ENCODE measurements around the gene JMJD1C.
"Not testable (repeated sequence)": the region's sequence is repeated elsewhere in the genome, so short reads cannot be mapped to it uniquely, and the experiment has no call there.

The JMJD1C gene, protein sequence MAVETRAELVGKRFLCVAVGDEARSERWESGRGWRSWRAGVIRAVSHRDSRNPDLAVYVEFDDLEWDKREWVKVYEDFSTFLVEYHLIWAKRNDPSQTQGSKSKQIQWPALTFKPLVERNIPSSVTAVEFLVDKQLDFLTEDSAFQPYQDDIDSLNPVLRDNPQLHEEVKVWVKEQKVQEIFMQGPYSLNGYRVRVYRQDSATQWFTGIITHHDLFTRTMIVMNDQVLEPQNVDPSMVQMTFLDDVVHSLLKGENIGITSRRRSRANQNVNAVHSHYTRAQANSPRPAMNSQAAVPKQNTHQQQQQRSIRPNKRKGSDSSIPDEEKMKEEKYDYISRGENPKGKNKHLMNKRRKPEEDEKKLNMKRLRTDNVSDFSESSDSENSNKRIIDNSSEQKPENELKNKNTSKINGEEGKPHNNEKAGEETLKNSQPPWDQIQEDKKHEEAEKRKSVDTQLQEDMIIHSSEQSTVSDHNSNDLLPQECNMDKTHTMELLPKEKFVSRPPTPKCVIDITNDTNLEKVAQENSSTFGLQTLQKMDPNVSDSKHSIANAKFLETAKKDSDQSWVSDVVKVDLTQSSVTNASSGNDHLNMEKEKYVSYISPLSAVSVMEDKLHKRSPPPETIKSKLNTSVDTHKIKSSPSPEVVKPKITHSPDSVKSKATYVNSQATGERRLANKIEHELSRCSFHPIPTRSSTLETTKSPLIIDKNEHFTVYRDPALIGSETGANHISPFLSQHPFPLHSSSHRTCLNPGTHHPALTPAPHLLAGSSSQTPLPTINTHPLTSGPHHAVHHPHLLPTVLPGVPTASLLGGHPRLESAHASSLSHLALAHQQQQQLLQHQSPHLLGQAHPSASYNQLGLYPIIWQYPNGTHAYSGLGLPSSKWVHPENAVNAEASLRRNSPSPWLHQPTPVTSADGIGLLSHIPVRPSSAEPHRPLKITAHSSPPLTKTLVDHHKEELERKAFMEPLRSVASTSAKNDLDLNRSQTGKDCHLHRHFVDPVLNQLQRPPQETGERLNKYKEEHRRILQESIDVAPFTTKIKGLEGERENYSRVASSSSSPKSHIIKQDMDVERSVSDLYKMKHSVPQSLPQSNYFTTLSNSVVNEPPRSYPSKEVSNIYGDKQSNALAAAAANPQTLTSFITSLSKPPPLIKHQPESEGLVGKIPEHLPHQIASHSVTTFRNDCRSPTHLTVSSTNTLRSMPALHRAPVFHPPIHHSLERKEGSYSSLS (N-terminal part only)

DNA sequence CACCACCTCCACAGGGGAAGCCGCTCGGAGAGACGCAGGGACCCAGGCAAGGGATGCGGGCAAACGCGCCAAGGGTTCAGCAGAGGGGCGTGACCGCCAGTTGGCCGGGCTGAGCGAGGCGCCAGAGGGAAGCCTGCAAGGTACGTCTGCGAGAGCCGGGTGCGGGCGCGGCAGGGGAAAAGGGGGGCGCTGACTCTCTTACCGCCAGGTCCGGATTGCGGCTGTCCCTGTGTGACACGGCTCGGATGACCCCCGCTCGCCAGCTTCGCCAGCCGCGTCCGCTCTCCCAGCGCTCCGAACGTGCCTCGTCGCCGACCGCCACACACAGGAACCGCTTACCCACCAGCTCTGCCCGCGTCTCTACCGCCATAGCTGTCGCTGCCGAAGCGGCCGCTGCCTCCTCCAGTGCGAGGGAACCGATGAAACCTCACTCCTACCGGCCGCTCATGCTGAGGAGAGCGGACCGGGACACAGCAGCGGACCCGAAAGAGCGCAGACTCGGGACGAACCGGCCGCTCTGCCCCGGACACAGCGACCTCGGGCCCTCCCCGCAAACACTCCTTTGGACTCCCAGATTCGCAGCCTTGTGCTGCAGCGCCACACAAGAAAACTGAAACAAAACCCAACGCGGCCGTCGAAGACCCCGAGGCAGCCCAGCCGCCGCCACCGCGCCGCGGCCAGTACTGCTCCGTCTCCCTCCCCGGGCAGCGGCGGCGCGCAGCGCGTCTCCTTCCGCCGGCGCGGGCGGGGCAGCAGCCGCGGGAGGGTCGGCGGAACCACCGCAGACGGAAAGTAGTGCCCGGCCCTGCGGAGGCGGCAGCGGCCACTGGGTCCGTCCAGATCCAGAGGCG, at the start of gene JMJD1C:
Gene JMJD1C (minus strand): TSS at position 685 of the 851 bp plus-strand sequence. CDS start 315 bp downstream, at position 370.
- TF ChIP-seq ZNF274 (IDR thresholded peaks at IDR 0.05; ENCODE audit: low read depth, low read length) = no peak
- H3K4me3 ChIP-seq (ENCODE audit: low read length) = peak within 1 kb of the TSS; percentile 68

DNA sequence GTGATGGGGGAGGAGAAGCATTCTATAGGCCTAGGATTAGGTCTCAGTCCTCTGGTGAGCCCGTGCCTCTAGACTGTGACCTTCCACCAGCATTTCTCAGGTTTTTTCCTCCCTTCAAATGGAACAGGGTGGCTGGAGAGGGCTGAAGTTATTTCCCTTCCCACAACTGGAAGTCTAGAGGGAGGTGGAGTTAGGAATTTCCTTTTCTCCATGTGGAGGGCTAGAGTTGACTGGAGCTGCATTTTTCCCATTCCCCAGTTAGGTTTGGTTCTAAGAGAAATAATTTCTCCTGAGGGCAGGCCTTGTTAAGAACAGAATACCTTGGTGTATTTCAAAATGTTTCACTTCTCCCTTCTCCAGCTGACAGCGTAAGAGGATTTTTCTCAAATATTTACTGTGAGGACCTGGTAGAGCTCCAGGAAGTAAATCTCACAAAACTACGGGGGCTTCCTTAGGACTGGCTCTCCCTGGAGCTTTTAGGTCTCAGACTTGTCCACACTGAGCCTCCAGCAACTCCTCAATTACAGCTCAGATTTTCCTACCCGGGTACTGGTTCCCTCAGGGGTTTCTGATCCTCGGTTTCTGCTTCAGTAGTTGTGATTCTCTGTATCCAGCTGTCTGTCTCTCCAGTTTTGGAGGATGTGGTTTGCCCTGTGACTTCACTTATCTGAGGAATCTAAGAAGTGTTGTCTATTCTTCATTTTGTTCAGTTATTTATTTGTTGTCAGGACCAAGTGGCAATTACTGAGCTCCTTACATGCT, 49.4 kb upstream of the JMJD1C start:
- TF ChIP-seq ZNF274 (IDR thresholded peaks at IDR 0.05; ENCODE audit: low read depth, low read length) = no peak
- H3K4me3 ChIP-seq (ENCODE audit: low read length) = peak overlapping the region; percentile 39; the same call in 1 of the 2 replicates

DNA sequence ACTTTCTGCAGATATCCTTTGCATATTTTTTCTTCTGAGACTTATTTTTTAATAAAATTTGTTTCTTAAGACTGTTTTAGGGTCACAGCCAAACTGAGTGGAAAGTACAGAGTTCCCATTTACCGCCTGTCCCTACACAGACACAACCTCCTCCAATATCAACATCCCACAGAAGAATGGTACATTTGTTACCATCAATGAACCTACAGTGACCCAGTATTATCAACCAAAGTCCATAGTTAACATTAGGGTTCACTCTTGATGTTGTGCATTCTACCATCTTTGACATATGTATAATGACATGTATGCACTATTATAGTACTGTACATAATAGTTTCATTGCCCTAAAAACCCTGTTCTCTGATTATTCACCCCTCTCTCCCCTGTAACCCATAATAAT, 40.8 kb upstream of the JMJD1C start:
- TF ChIP-seq ZNF274 (IDR thresholded peaks at IDR 0.05; ENCODE audit: low read depth, low read length) = no peak
- no peak overlapping the region for H3K4me3 ChIP-seq (ENCODE audit: low read length)

DNA sequence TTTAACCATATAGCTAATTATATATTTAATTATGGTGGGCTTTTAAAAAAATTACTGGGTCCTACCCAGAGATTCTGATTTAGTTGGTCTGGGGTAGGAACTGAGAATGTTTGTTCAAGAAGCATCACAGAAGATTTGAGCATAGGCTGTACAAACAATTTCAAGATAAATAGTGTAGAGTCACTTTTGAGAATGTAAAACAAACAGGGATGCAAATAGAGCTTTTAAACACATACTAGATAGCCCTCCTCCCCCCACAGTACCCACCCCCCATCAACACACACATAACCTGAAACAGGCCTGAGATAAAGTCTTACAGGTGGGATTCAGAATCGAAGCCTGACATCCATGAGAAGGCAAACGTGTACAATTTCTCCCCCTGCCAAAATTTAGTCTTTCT, 39.8 kb upstream of the JMJD1C start:
- no peak overlapping the region for H3K4me3 ChIP-seq (ENCODE audit: low read length)
- no peak for TF ChIP-seq ZNF274 (IDR thresholded peaks at IDR 0.05; ENCODE audit: low read depth, low read length)

DNA sequence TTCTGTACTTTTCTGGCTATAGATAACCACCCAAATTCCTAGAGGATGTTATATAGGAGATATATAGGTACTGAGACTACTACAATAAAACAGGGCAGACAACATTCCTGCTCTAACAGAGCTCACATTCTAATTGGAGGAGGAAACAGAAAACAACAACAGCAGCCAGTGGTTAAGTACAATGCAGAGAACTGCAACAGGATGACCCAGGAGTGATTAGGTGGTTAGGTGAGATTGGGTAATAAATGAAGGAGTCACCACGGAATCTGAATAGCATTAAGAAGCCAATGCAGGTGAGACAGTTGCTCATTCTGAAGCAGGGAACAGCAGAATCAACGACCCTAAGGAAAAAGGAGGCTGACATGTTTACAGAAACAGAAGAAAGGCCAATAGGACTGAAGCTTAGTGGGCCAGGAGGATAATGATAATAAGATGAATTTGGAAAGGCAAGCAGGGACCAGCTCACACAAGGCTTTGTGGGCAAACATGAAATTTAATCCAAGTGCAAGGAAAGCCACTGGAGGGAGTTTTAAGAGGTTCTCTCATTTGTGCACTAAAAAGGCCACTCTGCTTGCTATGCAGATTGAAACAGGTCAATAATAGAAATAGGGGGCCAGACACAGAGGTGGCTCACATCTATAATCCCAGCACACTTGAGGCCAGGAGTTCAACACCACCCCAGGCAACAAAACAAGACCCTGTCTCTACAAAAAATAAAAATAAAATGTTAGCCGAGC, 38.5 kb upstream of the JMJD1C start:
- no peak for TF ChIP-seq ZNF274 (IDR thresholded peaks at IDR 0.05; ENCODE audit: low read depth, low read length)
- no peak overlapping the region for H3K4me3 ChIP-seq (ENCODE audit: low read length)

DNA sequence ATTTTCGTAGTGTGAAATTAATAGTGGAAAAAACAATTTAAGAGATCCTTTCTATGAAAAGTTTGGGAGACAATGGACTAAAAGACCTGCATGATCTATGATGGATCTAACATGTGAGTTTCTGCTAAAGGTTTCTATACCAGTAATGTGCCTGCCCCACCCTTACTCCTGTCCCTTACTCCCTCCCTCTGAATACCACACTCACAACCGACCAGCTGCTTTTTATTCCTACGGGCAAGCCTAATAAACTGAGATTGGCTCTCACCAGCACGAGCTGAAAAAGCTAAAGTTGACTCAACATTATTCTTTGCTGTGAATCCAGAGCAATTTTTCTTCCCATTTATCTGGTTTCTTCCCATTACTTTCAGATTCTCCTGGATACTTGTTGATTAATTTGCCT, 37.6 kb upstream of the JMJD1C start:
- H3K4me3 ChIP-seq (ENCODE audit: low read length) = no peak overlapping the region

DNA sequence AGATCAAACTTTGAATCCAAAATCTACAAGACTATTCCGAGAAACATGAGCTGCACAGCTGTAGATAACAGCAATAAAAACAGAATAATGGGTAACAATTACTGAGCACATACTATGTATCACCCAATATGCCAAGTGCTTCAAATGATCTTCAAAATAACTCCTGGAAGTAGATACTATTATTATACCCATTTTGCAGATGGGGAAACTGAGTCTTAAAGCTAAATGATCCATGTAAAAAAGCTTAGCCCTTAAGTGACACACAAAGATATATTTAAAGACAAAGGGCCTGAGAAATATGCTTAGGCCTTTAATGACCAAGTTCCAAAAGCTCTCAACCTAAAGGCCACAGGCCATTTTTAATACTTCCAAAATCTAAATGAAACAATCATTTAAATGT, 37.1 kb upstream of the JMJD1C start:
- no peak for TF ChIP-seq ZNF274 (IDR thresholded peaks at IDR 0.05; ENCODE audit: low read depth, low read length)
- H3K4me3 ChIP-seq (ENCODE audit: low read length) = no peak overlapping the region

More for the DNA sequence above, 37.6 kb upstream of the JMJD1C start:
- TF ChIP-seq ZNF274 (IDR thresholded peaks at IDR 0.05; ENCODE audit: low read depth, low read length) = no peak

DNA sequence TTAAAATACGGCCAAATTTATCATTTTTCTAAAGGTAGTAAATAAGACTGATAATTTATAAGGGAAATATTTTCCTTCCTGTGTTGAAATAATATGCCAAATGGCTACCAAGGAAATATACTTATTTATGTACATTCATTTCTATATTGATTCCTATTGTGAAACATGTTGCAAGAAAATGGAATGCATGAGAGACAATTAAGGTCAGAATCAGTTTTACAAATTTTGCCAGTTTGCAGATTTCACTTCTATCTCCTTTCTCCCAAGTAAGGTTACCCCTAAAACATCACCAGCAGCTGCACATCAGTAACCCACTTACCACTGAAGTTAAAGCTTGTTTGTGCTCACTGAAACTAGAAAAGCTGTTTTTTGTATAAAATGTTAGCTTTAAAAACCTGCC, 36.2 kb upstream of the JMJD1C start:
- no peak for TF ChIP-seq ZNF274 (IDR thresholded peaks at IDR 0.05; ENCODE audit: low read depth, low read length)
- no peak overlapping the region for H3K4me3 ChIP-seq (ENCODE audit: low read length)

DNA sequence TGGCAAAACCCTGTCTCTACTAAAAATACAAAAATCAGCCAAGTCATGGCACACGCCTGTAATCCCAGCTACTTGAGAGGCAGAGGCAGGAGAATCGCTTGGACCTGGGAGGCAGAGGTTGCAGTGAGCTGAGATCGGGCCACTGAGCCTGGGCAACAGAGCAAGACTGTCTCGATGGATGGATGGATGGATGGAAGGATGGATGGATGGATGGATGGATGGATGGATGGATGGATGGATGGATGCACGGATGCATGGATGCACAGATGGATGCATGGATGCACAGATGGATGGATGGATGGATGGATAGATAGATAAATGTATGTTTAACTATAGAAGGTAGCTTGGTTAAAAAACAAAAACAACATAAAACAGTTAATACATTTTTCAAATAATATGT, 34.8 kb upstream of the JMJD1C start:
- H3K4me3 ChIP-seq (ENCODE audit: low read length) = not testable (repeated sequence)

DNA sequence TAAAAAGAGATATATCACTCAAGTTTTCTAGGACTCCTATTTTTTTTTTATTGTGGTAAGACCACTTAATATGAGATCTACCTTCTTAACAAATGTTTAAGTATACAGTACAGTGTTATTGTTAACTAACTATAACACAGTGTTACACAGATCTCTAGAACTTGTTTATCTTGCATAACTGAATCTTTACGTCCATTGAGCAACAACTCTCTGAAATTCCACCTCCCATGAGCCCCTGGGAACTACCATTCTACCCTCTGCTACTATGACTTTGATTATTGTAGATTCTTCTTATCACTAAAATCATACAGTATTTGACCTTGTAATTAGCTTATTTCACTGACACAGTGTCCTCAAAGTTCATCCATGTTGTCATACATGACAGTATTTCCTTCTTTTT, 32.9 kb upstream of the JMJD1C start:
- no peak overlapping the region for H3K4me3 ChIP-seq (ENCODE audit: low read length)
- no peak for TF ChIP-seq ZNF274 (IDR thresholded peaks at IDR 0.05; ENCODE audit: low read depth, low read length)

DNA sequence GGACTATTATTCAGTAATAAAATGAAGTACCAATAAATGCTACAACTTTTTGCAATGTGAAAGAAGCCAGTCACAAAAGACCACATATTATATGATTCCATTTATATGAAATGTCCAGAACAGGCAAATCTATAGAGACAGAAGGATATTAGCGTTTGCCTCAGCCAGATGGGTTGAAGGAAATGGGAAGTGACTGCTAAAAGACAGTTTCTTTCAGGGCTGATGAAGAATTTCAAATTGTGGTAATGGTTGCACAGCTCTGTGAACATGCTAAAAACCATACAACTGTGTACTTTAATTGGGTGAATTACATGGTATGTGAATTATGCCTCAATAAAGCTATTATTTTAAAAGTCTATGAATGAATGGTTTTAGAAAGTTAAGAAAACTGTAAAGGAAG, 31.5 kb upstream of the JMJD1C start:
- no peak for TF ChIP-seq ZNF274 (IDR thresholded peaks at IDR 0.05; ENCODE audit: low read depth, low read length)
- H3K4me3 ChIP-seq (ENCODE audit: low read length) = no peak overlapping the region

DNA sequence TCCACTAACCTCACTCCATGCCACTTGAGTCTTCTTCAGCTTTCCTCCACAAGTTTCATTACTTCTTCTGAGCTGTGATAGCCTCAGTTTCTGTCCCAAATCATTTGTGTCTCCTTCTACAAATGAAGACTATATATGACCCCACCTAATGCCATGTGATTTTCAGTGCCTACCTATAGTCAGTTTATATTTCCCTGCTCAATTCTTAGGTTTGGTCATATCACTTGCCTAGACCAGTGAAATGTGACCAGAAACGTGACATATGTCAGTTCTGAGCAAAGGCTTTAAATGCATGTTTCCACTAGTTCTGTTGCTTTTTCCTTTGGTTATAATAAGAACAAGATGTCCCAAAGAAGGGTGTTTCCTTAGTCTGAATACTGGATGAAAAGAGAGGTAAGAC, 30.8 kb upstream of the JMJD1C start:
- no peak overlapping the region for H3K4me3 ChIP-seq (ENCODE audit: low read length)
- no peak for TF ChIP-seq ZNF274 (IDR thresholded peaks at IDR 0.05; ENCODE audit: low read depth, low read length)
